Epithelial cell of esophagus (primary cell): ENCODE results near the gene GNG4.

ENCODE experiments used
- DNase-seq: peaks from one replicate; pipeline ENCODE4 v3.0.0; 2010; ENCODE audit warnings: low read depth
- H3K4me3 ChIP-seq: 2 replicates; pipeline ENCODE4 v1.5.1; 2011; ENCODE audit warnings: mild to moderate bottlenecking, low read length, control low read depth
- TF ChIP-seq, protein P1 (sequence below): IDR thresholded peaks from 2 replicates; pipeline ENCODE4 v1.5.1; 2011; ENCODE audit warnings: low read depth, mild to moderate bottlenecking, low read length, control low read depth, inconsistent platforms; ENCODE audit not compliant: insufficient read depth; ENCODE audit errors: missing control alignments

GNG4 gene

DNA sequence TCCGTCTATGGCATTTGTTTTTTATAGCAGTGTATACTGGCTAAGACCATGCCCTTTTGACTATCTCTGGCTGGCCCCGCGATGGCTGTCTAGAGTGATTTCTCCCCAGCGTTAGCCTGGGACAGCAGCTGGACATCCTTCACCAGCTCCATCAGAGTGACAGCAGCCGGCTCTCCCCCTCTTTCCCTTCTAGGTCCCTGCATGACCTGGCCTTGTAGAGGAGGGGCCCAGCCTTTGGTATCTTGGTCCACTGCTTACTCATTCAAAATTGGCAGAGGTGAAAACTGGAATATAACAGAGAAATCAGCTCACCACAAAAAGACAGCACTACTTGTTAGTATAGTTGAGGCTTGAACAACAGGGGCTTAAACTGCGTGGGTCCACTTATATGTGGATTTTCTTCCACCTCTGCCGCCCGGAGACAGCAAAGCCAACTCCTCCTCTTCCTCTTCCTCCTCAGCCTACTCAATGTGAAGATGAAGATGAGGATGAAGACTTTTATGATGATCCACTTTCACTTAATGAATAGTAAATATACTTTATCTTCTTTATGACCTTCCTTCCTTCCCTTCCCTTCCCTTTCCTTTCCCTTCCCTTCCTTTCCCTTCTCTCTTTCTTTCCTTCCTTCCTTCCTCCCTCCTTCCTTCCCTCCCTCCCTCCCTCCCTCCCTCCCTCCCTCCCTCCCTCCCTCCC lies 116.0 kb downstream of the GNG4 start:
- TF ChIP-seq, protein P1, sequence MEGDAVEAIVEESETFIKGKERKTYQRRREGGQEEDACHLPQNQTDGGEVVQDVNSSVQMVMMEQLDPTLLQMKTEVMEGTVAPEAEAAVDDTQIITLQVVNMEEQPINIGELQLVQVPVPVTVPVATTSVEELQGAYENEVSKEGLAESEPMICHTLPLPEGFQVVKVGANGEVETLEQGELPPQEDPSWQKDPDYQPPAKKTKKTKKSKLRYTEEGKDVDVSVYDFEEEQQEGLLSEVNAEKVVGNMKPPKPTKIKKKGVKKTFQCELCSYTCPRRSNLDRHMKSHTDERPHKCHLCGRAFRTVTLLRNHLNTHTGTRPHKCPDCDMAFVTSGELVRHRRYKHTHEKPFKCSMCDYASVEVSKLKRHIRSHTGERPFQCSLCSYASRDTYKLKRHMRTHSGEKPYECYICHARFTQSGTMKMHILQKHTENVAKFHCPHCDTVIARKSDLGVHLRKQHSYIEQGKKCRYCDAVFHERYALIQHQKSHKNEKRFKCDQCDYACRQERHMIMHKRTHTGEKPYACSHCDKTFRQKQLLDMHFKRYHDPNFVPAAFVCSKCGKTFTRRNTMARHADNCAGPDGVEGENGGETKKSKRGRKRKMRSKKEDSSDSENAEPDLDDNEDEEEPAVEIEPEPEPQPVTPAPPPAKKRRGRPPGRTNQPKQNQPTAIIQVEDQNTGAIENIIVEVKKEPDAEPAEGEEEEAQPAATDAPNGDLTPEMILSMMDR: no peak
- H3K4me3 ChIP-seq: no peak overlapping the region
- no peak for DNase-seq

DNA sequence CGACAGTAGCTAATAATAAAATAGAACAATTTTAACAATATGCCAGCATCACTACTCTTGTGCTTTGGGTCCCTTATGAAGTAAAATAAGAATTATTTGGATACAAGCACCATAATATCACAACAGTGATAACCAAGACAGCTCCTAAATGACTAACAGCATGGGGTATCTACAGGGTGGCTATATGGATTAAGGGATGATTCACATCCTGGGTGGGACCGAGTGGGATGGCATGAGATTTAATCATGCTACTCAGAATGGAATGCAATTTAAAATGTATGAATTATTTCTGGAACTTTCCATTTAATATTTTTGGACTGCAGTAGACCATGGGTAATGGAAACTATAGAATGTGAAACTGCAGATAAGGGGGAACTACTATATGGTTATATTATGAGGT lies 117.2 kb downstream of the GNG4 start:
- DNase-seq: peak; percentile 91
- TF ChIP-seq, protein P1: no peak
- H3K4me3 ChIP-seq: no peak overlapping the region

DNA sequence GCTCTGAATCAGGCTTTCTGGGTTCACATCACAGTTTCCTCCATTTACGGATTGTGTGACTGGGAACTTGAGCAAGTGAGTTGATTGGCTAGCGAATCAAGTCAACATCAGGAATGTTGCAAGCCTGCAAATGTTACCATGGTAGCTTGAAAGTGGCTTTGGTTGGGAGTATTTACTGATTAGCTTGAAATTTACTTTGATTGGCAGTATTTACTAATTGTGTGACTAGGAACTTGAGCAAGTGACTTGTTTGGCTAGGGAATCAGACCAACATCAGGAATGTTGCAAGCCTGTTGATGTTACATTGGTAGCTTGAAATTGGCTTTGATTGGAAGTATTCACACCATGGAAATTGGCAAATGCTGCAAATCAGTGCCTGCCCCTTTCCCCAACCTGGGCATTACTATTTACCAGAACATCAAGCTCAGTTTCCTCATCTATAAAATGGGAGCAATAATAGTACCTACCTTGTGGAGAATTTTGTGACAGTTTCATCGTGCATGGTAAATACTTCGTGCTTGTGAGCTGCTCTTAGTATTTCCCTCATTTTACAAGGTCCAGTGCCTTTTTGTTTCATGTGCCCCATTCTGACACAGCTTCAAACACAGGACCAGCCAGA lies 122.3 kb downstream of the GNG4 start:
- TF ChIP-seq, protein P1: no peak
- no peak for DNase-seq
- no peak overlapping the region for H3K4me3 ChIP-seq

DNA sequence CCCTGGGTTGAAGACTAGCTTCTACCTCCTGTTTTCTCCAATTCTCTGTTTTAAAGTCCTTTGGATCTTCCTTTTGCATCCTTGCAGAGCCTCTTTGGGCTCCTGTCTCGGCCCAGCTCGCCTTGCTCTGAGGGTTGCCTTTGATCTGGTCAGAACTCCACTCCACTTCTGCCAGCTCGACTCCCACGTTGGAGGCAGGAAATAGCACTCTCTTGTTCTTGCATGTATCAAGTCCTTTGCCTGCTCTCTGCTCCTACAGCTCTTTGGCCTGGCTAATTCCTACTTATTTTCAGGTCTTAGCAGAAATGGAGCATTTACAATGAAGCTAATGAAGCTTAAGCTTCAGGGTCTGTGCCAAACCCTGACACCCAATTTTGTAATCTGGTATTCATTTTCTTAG lies 124.3 kb downstream of the GNG4 start:
- no peak for DNase-seq
- TF ChIP-seq, protein P1: no peak
- H3K4me3 ChIP-seq: no peak overlapping the region

DNA sequence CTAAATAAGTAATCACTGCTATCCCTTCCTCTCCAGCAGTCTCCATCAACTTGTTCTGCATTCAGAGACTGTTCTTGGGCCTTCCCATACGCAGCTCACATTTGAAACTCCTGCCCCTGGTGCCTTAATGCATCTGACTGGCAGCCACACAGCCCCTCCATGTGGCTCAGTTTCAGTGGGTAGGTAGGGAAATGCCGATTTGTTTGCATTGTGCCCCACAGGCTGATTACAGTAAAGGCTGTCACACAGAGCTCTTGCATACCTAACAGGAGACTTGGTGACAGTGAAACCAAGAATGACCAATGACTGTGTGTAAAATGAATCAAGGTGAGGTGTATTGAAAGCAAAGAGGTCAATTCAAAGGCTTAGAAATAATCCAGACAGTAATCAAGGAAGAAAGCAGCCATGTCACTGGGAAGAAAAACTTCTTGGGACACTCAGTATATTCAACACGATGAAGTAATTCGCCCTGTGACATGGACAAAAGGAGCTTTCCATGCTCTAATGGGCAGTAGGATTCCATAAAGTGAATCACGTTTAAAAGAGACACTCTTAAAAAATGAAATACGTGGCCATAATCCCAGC lies 132.6 kb downstream of the GNG4 start:
- no peak for DNase-seq
- TF ChIP-seq, protein P1: no peak
- H3K4me3 ChIP-seq: no peak overlapping the region

DNA sequence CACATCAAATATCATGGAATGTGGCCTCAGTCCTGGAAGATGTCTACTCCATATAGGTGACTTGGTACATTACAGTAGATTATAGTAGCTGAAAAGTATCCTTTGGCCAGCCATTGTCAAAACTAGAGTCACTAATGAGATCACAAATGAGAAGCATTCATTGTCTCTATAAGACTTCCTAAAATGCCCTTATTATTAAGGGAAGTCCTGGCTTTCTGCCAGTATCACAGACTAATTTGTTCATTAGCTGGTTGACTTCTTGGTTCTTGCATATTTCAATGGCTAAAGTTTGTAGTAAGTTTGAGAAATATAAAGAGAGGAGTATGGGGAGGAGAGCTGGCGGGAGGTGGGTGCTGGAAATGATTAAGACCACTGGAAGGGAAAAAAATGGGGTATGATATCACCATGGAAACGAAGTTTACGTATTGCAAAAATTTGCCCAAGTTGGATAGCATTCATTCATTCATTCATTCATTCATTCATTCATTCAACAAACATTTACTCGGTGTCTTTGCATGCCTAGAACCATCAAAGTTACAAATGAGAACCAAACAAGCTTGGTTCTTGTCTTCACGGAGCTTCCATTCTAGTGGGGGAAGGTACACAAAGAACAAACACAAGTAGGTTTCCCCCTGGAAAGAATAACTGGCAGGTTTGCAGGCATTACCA lies 133.6 kb downstream of the GNG4 start:
- H3K4me3 ChIP-seq: no peak overlapping the region
- TF ChIP-seq, protein P1: no peak
- no peak for DNase-seq
